Measurements from ENCODE around the gene TUT1. TPM values are rescaled to one million over a fixed set of nuclear protein-coding genes. Genes with fewer than 3 reads are reported as not detected.
"Not testable (repeated sequence)": the region's sequence is repeated elsewhere in the genome, so short reads cannot be mapped to it uniquely, and the experiment has no call there.

The TUT1 gene
- total RNA-seq, 1 experiment from 2014 or later = 40.0 TPM

- POLR2A ChIA-PET = interaction anchor here (0.7 to 3.0 kb wide), 18 partner anchors 8 to 106 kb away, joined by 3 to 37 read pairs (median 6); partner anchors contain the start of genes BSCL2, C11orf98, CSKMT and EEF1G
- H3K4me1 Mint-ChIP-seq = peaks cover 16% of the 10 kb centered on the region
- no peak for DNase-seq (ENCODE audit: low spot score)
- H3K27me3 Mint-ChIP-seq (ENCODE audit: low read depth) = no peaks in the 10 kb centered on the region
- CTCF ChIA-PET = interaction anchor here (0.6 to 4.5 kb wide), 16 partner anchors 9 to 226 kb away, joined by 3 to 51 read pairs (median 4); partner anchors contain the start of genes BSCL2, C11orf98, EEF1G and EML3
- no peak for ATAC-seq
- no peaks in the 10 kb centered on the region for H3K9me3 Mint-ChIP-seq
- peak overlapping the region; percentile 97 for H3K4me3 Mint-ChIP-seq
- TF ChIP-seq GTF2I (CRISPR knock-in tag; conservative IDR thresholded peaks at IDR 0.05) (no peak), KAT7 (CRISPR knock-in tag; IDR thresholded peaks at IDR 0.05; ENCODE audit: borderline replicate concordance) (no peak), ZNF423 (CRISPR knock-in tag; IDR thresholded peaks at IDR 0.05) (no peak), TEAD1 (CRISPR knock-in tag; IDR thresholded peaks at IDR 0.05) (no peak), ETV6 (CRISPR knock-in tag; IDR thresholded peaks at IDR 0.05) (no peak), RELA (CRISPR knock-in tag; IDR thresholded peaks at IDR 0.05; ENCODE audit: borderline replicate concordance) (no peak), AR (CRISPR knock-in tag; IDR thresholded peaks at IDR 0.05) (no peak), ZNF532 (CRISPR knock-in tag; IDR thresholded peaks at IDR 0.05; ENCODE audit: borderline replicate concordance) (no peak), ATF1 (CRISPR knock-in tag; IDR thresholded peaks at IDR 0.05) (no peak), NR3C1 (CRISPR knock-in tag; conservative IDR thresholded peaks at IDR 0.05; ENCODE audit: low read depth) (no peak), NFE2L1 (CRISPR knock-in tag; IDR thresholded peaks at IDR 0.05) (no peak), ATF3 (CRISPR knock-in tag; conservative IDR thresholded peaks at IDR 0.05) (no peak)
- TF ChIP-seq, protein P1, sequence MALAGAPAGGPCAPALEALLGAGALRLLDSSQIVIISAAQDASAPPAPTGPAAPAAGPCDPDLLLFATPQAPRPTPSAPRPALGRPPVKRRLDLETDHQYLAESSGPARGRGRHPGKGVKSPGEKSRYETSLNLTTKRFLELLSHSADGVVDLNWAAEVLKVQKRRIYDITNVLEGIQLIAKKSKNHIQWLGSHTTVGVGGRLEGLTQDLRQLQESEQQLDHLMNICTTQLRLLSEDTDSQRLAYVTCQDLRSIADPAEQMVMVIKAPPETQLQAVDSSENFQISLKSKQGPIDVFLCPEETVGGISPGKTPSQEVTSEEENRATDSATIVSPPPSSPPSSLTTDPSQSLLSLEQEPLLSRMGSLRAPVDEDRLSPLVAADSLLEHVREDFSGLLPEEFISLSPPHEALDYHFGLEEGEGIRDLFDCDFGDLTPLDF (CRISPR knock-in tag; IDR thresholded peaks at IDR 0.05) = no peak
- TF ChIP-seq, protein P2, sequence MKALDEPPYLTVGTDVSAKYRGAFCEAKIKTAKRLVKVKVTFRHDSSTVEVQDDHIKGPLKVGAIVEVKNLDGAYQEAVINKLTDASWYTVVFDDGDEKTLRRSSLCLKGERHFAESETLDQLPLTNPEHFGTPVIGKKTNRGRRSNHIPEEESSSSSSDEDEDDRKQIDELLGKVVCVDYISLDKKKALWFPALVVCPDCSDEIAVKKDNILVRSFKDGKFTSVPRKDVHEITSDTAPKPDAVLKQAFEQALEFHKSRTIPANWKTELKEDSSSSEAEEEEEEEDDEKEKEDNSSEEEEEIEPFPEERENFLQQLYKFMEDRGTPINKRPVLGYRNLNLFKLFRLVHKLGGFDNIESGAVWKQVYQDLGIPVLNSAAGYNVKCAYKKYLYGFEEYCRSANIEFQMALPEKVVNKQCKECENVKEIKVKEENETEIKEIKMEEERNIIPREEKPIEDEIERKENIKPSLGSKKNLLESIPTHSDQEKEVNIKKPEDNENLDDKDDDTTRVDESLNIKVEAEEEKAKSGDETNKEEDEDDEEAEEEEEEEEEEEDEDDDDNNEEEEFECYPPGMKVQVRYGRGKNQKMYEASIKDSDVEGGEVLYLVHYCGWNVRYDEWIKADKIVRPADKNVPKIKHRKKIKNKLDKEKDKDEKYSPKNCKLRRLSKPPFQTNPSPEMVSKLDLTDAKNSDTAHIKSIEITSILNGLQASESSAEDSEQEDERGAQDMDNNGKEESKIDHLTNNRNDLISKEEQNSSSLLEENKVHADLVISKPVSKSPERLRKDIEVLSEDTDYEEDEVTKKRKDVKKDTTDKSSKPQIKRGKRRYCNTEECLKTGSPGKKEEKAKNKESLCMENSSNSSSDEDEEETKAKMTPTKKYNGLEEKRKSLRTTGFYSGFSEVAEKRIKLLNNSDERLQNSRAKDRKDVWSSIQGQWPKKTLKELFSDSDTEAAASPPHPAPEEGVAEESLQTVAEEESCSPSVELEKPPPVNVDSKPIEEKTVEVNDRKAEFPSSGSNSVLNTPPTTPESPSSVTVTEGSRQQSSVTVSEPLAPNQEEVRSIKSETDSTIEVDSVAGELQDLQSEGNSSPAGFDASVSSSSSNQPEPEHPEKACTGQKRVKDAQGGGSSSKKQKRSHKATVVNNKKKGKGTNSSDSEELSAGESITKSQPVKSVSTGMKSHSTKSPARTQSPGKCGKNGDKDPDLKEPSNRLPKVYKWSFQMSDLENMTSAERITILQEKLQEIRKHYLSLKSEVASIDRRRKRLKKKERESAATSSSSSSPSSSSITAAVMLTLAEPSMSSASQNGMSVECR (CRISPR knock-in tag; IDR thresholded peaks at IDR 0.05; ENCODE audit: borderline replicate concordance) = no peak
- peak overlapping the region; percentile 93 for H3K27ac Mint-ChIP-seq
- H3K36me3 Mint-ChIP-seq = peaks cover 12% of the 10 kb centered on the region
Observed at GRCh38 chr11:62621027-62621566, 29.8 kb upstream of the TUT1 start.

GRCh38 chr11:62616957-62617356 is 25.6 kb upstream of the TUT1 start:
- CTCF ChIA-PET; H3K27me3 Mint-ChIP-seq (ENCODE audit: low read depth); H3K36me3 Mint-ChIP-seq; H3K9me3 Mint-ChIP-seq; H3K4me3 Mint-ChIP-seq; POLR2A ChIA-PET; H3K27ac Mint-ChIP-seq; DNase-seq (ENCODE audit: low spot score); ATAC-seq: not testable (repeated sequence)
- peaks cover 17% of the 10 kb centered on the region for H3K4me1 Mint-ChIP-seq
